ENCODE results near the gene NDUFA12.

NDUFA12 gene

DNA sequence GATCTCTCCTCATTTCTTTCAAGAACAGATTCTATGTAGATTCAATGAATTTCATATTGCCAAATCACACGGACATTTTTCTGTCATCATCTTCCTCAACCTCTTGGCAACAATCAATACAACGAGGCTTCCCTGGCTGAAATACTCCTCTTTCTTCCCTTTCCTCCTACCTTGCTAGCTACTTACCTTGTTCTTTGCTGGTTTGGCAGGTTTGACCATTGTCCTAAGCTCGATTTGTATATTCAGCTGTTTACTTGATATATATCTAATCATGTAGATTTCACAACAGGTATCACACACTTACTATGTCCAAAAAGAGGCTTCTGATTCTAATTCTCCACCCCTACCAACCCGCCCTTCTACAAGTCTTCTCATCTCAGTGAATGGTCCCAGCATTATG lies 23.6 kb downstream of the NDUFA12 start:
- no peak for DNase-seq

DNA sequence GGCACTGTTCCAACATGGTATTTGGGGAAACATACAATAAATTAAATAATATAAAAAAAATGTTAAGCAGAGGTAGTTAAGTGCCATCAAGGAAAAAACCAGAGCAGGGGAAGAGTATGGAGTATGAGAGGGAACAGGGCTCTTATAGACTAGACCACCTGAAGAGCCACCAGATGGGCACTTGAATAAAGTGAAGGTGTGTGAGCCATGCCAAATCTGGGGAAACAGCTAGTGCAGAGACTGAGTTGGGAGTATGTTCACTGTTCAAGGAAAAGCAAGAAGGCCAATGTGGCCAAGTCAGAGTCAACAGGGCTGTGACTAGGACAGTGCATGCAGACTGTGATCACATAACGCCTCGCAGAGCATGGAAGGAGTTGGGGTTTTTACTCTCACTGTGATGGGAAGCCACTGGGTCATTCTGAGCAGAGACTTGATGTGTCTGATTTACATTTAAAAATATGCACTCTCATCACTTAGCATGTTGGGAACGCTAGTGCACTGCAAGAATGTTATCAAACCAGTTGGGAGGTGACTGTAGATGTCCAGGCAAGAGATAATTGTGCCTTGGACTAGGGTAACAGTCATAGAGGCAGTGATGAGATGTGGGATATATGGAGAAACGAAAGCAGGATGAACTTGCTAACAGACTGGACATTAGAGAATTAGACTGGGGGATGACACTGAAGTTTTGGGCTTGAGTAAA lies 25.6 kb downstream of the NDUFA12 start:
- DNase-seq = no peak

- no peak for DNase-seq
Measured at GRCh38 chr12:94973221-94973620, 30.3 kb downstream of the NDUFA12 start.

DNA sequence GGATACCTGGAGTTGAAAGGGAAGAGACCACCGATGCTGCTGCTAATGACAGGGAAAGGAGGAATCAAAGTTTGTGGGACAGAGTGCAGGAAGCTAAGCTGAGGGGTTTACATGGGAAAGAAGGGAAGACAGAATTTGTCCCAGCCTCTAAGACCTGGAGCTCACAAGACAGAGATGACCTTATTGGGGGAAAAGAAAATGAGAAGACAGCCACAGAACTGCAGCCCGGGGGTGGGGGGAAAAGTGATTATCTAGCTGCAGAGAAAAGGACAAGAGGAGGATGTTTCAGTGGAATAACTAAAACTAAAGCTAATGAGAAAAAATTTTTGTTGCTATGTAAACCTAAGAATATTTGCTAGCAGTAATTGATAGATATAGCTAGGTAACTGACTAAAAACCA lies 30.7 kb downstream of the NDUFA12 start:
- no peak for DNase-seq

- DNase-seq = no peak
Measured at GRCh38 chr12:94971923-94972322, 31.6 kb downstream of the NDUFA12 start.

DNA sequence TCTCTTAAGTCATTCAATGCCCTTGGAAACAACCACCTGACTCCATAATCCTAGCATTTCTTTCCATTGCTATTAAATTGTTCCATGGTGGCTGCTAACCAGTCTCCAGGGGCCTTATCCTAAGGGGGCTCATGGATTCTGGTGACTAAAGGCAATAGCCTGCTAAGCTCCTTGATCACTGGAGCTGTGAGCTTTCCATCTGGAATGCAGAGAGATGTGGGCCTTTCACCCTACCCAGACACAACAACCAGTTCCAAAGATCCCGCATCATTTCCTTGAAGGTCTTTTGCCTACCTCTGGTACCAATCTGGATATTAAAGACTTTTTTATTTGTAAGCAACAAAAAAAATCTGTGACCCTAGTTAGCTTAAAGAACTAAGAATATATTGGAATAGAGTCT lies 32.9 kb downstream of the NDUFA12 start:
- no peak for DNase-seq

- DNase-seq = no peak
Measured at GRCh38 chr12:94969424-94969823, 34.1 kb downstream of the NDUFA12 start.

GRCh38 chr12:94965982-94966630 lies 37.4 kb downstream of the NDUFA12 start:
- DNase-seq = no peak

DNA sequence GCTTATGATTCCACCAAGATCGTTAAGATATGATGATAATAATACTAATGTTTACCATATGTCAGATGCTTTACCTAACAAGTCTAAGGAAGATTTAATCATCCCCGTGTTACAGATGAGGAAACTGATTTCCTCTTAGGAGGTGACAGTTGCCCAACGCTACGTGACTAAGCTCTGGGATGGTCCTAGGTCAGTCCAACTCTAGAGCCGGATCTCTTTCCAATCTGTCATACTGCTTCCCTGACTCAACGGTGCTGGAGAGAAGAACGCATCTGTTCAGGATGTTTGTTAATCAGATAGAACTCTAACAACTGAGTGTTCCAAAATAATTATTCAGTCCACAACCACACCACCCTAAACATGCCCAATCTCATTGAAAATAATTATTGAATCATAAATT lies 39.8 kb downstream of the NDUFA12 start:
- no peak for DNase-seq

GRCh38 chr12:94962670-94963069 lies 40.8 kb downstream of the NDUFA12 start:
- no peak for DNase-seq

DNA sequence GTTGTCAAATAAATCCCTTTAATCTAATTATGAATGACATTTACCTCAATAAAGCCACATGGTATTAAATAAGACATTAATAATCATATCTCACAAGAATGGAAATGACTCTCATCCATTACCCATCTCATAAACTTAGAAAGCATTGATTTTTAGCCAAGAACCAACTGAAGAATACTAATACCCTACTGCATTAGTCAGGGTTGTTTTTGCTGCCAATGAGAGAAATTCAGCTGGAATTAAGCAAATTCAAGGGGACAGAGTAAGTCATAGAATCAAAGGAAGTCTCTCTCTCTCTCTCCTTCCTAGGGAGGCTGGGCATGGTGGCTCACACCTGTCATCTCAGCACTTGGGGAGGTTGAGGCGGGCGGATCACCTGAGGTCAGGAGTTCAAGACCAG lies 41.6 kb downstream of the NDUFA12 start:
- DNase-seq = no peak

GRCh38 chr12:94961256-94961824 lies 42.2 kb downstream of the NDUFA12 start:
- no peak for DNase-seq

- DNase-seq = no peak
Measured at GRCh38 chr12:94957006-94957405, 46.5 kb downstream of the NDUFA12 start.

GRCh38 chr12:94954948-94955592 lies 48.4 kb downstream of the NDUFA12 start:
- no peak for DNase-seq

GRCh38 chr12:94954029-94954685 lies 49.3 kb downstream of the NDUFA12 start:
- DNase-seq = no peak

GRCh38 chr12:94952325-94952724 lies 51.2 kb downstream of the NDUFA12 start:
- no peak for DNase-seq

GRCh38 chr12:94951071-94951934 lies 52.2 kb downstream of the NDUFA12 start:
- no peak for DNase-seq

DNA sequence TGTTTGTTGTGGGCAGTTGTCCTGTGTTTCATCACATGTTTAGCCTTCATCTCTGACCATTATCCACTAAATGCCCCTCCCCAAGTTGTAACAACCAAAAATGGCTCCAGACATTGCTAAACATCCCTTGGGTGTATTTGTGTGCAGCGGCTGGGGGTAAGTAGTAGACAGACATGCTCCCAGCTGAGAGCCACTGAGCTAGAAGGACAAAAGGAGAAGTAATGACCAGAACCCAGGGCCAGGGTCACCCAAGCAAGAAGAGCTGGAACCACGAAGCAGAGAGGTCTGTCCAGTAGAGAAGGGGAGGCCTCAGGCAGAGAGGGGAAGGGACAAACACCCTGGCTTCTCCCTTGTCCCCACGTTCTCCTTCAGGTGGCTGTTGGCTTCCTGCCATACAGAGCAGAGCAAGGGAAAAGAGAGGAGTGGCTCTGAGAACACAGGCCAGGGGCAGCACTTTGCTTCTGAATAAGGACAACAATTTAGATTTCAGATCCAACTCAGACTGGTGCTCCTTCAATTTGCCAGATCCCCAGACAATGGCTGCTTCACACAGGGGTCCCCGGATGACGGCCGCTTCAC lies 55.2 kb downstream of the NDUFA12 start:
- DNase-seq = no peak

DNA sequence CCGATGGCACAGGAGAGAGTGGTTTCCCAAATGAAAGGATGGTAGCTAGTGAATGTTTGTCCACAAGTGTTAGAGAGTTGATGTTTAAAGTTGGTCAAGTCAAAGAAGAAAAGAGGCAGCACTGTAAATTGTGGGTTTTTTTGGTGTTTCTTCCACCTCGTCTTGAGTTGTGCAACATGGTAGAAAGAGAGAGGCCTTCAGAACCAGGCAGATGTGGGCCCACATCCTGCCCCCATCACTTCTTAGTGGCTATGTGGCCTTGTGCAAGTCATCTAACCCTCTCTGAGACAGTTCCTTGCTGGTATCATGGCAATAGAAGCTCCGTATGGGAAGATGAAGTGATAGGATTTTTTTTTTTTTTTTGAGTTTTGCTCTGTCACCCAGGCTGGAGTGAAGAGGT lies 60.8 kb downstream of the NDUFA12 start:
- DNase-seq = no peak

DNA sequence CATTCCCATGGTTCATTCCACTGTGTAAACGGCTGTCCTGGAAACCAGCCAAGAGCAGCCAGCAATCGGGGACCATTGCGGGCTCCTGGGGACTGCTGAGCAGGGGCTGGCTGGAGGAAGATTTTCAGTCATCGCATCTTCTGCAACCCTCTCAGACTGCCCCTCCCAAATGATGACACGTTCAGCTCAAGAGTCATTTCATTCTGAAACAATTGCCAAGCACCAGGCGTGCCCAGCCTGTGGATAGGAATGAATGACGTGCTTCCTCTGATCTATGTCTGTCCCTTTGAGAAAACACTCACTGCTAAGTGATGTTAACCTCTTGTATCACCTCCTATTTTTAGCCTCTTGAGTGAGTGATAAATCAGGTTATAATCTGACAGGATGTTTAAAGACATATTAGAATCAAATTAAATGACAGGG lies 62.0 kb downstream of the NDUFA12 start:
- no peak for DNase-seq

- DNase-seq = no peak
Measured at GRCh38 chr12:94940771-94941170, 62.7 kb downstream of the NDUFA12 start.

GRCh38 chr12:94938583-94938982 lies 64.9 kb downstream of the NDUFA12 start:
- DNase-seq = no peak

Measured in cortex of kidney (tissue), 1 donor.